ENCODE measurements around the gene ZNF670.
"Not testable (repeated sequence)": the region's sequence is repeated elsewhere in the genome, so short reads cannot be mapped to it uniquely, and the experiment has no call there.

Gene ZNF670

GRCh38 chr1:247078258-247079140 is at the start of gene ZNF670:
ZNF670 (minus strand) TSS chr1:247078811; CDS start chr1:247078596, 215 bp downstream.
- peak; percentile 98 for DNase-seq

DNA sequence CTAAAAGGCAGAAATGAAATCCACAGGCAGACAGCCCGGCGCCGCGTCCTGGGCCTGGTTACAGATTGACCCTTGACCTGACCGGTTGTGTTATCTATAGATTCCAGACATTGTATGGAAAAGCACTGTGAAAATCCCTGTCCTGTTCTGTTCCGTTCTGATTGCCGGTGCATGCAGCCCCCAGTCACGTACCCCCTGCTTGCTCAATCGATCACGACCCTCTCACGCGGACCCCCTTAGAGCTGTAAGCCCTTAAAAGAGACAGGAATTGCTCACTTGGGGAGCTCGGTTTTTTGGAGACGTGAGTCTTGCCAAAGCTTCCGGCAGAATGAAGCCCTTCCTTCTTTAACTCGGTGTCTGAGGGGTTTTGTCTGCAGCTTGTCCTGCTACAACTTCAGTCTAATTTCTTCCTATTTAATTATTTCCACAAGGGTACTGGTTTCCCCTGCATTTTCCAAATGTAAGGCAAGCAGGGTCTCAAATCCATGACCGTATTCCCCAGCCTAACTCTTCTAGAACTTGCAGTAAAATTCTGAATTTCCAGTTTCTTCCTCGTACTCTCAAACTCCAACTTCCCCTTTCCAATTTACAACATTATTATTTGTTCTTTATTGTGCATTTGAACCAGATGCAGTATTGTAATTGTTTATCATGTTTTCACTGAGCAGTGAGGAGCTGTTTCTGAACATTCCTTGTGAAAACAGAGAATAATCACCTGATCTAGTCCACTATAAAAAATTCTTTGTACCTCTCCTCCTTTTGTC is 49.1 kb upstream of the ZNF670 start:
- DNase-seq, result not testable (repeated sequence)

DNA sequence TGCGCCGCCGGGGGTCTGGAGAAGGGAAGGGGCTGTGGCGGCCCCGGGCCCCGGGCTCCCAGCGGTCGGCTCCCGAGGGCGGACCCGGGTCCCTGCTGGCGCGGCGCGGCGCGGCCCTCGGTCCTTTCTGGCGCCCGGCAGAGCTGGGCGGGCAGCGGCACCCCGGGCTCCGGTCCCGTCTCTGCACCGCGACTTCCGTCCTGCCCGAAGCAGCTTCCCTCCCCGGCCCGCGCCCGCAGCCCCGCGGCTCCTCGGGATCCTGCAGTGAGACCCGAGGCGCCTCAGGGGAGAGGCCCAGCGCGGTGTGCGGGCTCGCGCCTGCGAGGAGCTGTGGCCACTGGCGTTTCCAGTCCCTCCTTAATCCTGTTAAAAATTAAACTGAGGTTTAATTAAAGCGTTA is 48.0 kb upstream of the ZNF670 start:
- not testable (repeated sequence) for DNase-seq

- not testable (repeated sequence) for DNase-seq
Measured at GRCh38 chr1:247126166-247126565, 47.6 kb upstream of the ZNF670 start.

- no peak for DNase-seq
Measured at GRCh38 chr1:247121382-247121781, 42.8 kb upstream of the ZNF670 start.

DNA sequence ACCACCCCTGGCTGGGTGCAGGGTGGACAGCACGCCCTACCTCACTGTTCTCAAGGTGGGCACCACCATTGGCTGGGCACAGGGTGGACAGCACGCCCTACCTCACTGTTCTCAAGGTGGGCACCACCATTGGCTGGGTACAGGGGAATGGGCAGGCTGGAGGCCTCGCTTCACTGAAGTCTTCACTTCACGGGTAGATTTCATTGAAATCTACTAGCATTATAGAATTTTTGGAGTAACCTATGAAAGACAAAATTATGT is 41.7 kb upstream of the ZNF670 start:
- DNase-seq, result not testable (repeated sequence)

GRCh38 chr1:247119600-247120407 is 41.2 kb upstream of the ZNF670 start:
- DNase-seq, result no peak

DNA sequence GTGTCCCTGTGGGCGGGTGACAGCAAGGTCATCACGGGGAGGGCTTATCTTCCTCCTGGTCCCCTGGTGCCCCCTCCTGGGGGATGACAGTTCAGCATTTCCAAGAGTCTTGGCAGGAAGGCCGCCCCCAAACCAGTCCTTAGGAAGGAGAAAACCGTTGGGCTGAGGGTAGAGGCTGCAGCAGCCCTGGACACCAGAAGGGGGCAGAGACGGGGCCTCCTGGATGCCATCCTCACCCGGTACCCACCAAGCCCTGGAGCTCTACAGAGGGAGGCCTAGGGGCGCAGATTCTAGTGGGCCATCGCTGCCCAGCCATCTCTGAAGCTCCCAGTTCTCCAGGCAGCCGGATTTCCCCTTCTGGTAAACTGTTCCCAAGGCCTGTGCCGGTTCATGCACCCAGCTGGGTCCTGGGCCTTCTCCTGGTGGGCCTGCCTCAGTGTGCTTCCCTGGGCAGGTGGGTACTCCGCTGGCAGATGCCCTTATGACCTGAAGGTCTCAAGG is 40.4 kb upstream of the ZNF670 start:
- DNase-seq, result peak; percentile 72

DNA sequence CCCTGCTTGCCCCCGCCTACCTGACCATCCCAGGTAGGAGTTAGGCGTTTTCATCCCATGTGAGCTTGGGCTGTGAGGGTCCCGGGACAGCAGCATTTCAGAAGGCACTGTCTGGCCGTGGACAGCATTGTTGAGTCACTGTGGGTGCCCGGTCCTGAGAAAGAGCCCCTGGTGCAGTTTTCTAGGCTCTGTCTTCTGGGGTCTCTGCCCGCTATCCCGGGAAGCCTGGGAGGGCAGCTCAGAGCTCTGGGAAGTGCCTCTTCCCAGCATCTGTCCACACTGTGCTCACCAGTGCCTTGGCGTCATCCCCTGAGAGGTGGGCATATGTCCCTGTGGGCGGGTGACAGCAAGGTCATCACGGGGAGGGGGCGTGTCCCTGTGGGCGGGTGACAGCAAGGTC is 36.9 kb upstream of the ZNF670 start:
- DNase-seq, result peak; percentile 10

DNA sequence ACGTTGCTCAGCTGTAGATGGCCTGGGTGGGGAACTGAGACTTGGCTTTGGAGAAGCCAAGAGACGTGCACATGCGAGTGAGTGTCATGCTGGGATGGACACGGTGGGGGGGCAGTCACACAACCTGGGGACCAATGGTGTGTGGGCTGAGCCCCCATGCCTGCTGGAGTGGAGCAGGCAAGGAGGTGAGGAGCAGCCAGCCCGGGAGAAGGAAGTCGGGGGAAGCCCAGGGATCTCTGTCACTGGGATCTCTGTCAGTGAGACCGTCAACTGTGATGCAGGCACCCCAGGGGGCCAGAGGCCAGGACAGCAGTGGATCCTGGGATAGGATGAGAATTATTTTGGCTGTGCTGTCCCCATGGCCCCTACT is 36.5 kb upstream of the ZNF670 start:
- DNase-seq, result peak; percentile 30

DNA sequence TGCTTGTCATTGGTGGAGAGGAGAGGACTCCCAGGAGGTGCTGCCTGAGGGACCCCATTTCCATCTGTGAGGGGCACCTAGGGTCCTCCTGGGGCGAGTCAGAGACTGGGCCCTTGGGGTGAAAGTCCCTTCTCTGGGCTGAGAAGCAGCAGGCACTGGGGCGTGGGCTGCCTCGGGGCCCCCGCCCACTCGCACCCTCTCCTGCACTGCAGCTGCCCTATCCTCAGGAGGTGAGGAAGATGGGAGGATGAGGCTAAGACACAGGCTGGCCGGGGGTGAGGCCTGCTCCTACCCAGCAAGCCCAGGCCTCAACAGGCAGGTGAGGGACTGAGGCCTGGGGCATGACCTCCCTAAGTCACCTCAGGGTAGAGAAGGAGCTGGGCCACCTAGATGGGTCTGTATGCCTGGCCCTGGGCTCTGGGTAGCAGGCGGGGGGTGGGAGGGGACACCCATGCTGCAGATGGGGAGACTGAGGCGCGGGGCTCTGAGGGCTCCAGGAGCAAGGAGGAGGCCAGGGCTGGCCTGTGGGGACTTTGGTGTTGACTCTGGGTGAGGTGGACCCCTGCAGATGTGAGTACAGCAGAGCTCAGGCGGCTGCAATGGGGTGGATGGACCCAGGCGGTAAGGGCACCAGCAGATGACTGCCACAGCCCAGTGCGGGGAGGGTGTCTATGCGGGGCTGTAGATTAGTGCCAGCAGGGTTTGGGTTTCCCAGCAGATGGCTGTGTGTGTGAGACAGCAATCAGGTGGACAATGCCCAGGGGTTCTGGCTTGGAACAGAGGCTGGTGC is 35.9 kb upstream of the ZNF670 start:
- no peak for DNase-seq

- no peak for DNase-seq
Measured at GRCh38 chr1:247113733-247114271, 35.2 kb upstream of the ZNF670 start.

- DNase-seq, result no peak
Measured at GRCh38 chr1:247113094-247113497, 34.5 kb upstream of the ZNF670 start.

DNA sequence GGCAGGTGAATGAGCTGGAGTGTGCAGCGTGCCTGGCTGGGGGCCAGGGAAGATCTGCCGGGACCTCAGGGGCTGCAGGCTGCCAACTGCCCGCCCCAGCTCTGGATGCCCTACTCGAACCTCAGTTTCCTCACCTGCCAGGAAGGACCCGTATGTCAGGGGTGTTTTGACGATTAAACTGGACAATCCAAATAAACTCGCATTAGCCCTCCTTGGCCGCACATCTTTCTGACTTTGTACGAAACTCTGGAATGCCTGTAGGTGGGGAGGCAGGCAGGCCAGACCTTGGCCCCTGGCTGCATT is 33.8 kb upstream of the ZNF670 start:
- no peak for DNase-seq

- DNase-seq, result peak; percentile 43
Measured at GRCh38 chr1:247111700-247112478, 33.3 kb upstream of the ZNF670 start.

GRCh38 chr1:247111259-247111699 is 32.7 kb upstream of the ZNF670 start:
- DNase-seq, result no peak

- no peak for DNase-seq
Measured at GRCh38 chr1:247110627-247111258, 32.1 kb upstream of the ZNF670 start.

- no peak for DNase-seq
Measured at GRCh38 chr1:247107694-247108093, 29.1 kb upstream of the ZNF670 start.

DNA sequence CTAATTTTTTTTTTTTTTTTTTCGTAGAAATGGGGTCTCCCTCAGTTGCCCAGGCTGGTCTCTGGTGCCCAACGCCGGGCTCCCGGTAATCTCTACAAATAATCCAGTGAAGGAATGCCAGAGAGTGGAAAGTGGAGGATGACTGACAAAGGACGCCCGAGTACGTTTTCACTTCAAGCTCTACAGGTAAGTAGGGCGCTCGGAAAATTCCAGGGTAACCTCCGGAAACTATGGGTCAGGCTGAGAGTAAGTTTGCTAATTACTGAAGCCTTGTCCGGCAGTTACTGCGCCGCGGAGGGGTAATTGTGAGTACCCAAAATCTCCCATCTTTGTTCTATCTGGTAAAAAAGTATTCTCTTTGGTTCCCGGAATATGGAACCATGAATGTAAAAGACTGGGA is 27.4 kb upstream of the ZNF670 start:
- DNase-seq, result no peak

GRCh38 chr1:247104965-247105364 is 26.4 kb upstream of the ZNF670 start:
- DNase-seq, result no peak
